Endothelial cell of umbilical vein (primary cell): ENCODE measurements around the gene HLA-F.

Experiments
- CTCF ChIP-seq, 2 donors: IDR thresholded peaks; 1 replicate in 1 of 2; 2 replicates in 1 of 2; pipeline ENCODE4 v1.5.1; 2011; ENCODE audit warnings: low read length in 2 of 2, mild to moderate bottlenecking in 2 of 2, moderate library complexity in 2 of 2, control low read depth in 1 of 2, inconsistent platforms in 1 of 2, low read depth in 1 of 2; ENCODE audit not compliant: insufficient read depth in 1 of 2; ENCODE audit errors: extremely low read depth in 1 of 2
- POLR2A ChIP-seq: IDR thresholded peaks from 2 replicates; pipeline ENCODE4 v1.6.1; 2012; ENCODE audit warnings: low read depth, mild to moderate bottlenecking, control low read depth, low read length

GRCh38 chr6:29744131-29744530, 20.9 kb downstream of the HLA-F start:
- TF ChIP-seq POLR2A (no peak), CTCF (IDR thresholded peaks at IDR 0.05; ENCODE audit: extremely low read depth in 1 of 2, insufficient read depth in 1 of 2, low read depth in 1 of 2, low read length in 2 of 2) (no peak)
